Coronary artery (tissue), 2 donors: ENCODE results near the gene DHDDS.

Source experiments
- DNase-seq: peaks from one replicate; pipeline ENCODE4 v3.0.0-alpha.2; 2017; ENCODE audit warnings: low spot score
- H3K27ac ChIP-seq, 2 donors: fragments of 200-600 bp; sonication (generic); one replicate each; pipeline ENCODE4 v1.5.1; 2016 to 2019
- H3K4me3 ChIP-seq: fragments of 200-600 bp; sonication (generic); 2 replicates; pipeline ENCODE4 v1.5.1; 2016; ENCODE audit warnings: mild to moderate bottlenecking, moderate library complexity
- CTCF ChIP-seq: fragments of 200-600 bp; sonication (generic); IDR thresholded peaks from one replicate; pipeline ENCODE4 v1.5.1; 2019; ENCODE audit warnings: antibody characterized with exemption

DHDDS gene

GRCh38 chr1:26449868-26450267 is 17.7 kb downstream of the DHDDS start:
- no peak for TF ChIP-seq CTCF
- Histone ChIP-seq H3K27ac (no peak overlapping the region), H3K4me3 (no peak overlapping the region)
- DNase-seq, result no peak

- TF ChIP-seq CTCF, result no peak
- Histone ChIP-seq H3K27ac (no peak overlapping the region), H3K4me3 (no peak overlapping the region)
- no peak for DNase-seq
These were observed 18.8 kb downstream of the DHDDS start for GRCh38 chr1:26450908-26451307.

- TF ChIP-seq CTCF, result no peak
- Histone ChIP-seq H3K4me3 (no peak overlapping the region), H3K27ac (no peak overlapping the region)
- DNase-seq, result no peak
These were observed 20.5 kb downstream of the DHDDS start for GRCh38 chr1:26452459-26453183.

- no peak for DNase-seq
- TF ChIP-seq CTCF, result no peak
- Histone ChIP-seq H3K27ac (no peak overlapping the region), H3K4me3 (no peak overlapping the region)
These were observed 27.0 kb downstream of the DHDDS start for GRCh38 chr1:26459148-26459547.

- no peak for TF ChIP-seq CTCF
- Histone ChIP-seq H3K27ac (no peak overlapping the region), H3K4me3 (no peak overlapping the region)
- no peak for DNase-seq
These were observed 27.5 kb downstream of the DHDDS start for GRCh38 chr1:26459573-26460031.

GRCh38 chr1:26468911-26469310 is 36.8 kb downstream of the DHDDS start:
- TF ChIP-seq CTCF, result no peak
- no peak overlapping the region for H3K27ac ChIP-seq
- DNase-seq, result no peak

GRCh38 chr1:26469558-26469957 is 37.4 kb downstream of the DHDDS start:
- Histone ChIP-seq H3K4me3 (no peak overlapping the region), H3K27ac (no peak overlapping the region)
- TF ChIP-seq CTCF, result no peak
- no peak for DNase-seq

More at GRCh38 chr1:26468911-26469310, 36.8 kb downstream of the DHDDS start:
- H3K4me3 ChIP-seq, result no peak overlapping the region
